ENCODE results near the gene CAPN5.

DNA sequence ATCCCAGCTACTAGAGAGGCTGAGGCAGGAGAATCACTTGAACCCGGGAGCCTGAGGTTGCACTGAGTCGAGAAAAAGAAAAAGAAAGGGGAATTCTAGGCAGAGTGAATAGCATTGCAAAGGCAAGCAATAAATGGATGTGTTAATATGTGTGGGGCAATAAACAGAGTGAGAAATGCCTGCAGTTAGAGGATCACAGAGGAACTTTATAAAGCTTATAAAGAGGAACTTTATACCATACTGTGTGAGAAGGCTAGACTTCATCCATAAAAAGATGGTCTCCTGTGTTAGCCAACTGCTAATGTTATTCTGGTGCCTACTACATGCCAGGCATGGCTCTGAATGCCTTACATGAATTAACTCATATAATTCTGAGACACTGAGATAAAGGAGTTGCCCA is 31.7 kb upstream of the CAPN5 start:
- no peak for TF ChIP-seq ZNF274 (IDR thresholded peaks at IDR 0.05; ENCODE audit: low read depth, low read length)
- TF ChIP-seq SUZ12 (IDR thresholded peaks at IDR 0.05; ENCODE audit: extremely low read depth, insufficient read depth, insufficient read length), result no peak
- no peak for TF ChIP-seq YY1 (IDR thresholded peaks at IDR 0.05; ENCODE audit: insufficient read depth, insufficient read length)
